HCT116 (cell line): ENCODE data around the gene IKZF3. TPM values are rescaled to one million over a fixed set of nuclear protein-coding genes. Genes with fewer than 3 reads are reported as not detected.

Experiments
- ATAC-seq: fragments of 200-7000 bp; cut with Tn5 transposase; 2 replicates; pipeline ENCODE4 v1.9.1; 2020; ENCODE audit warnings: mild to moderate bottlenecking, moderate library complexity
- BruUV-seq: library from RNA; stranded (reverse); fragments of 400-500 nt; replicated peaks from 2 replicates; lab custom pipeline; 2021; lab: Mats Ljungman, UMichigan
- CTCF ChIA-PET: fragments of 300-600 bp; sonication (Branson Sonifier 250); formaldehyde crosslinking; loops from one replicate; lab custom pipeline; 2021; ENCODE audit warnings: antibody characterized with exemption; lab: Charles Lee
- POLR2A ChIA-PET: fragments of 300-600, 350-600 bp; sonication (Branson Sonifier 250); formaldehyde crosslinking; loops from one replicate; lab custom pipeline; 2021; ENCODE audit warnings: antibody characterized with exemption; lab: Charles Lee
- RAD21 ChIA-PET, 2 experiments: fragments of 300-600 bp; sonication (Branson Sonifier 250); formaldehyde crosslinking; loops; one replicate each; lab custom pipeline; 2023; ENCODE audit warnings: low total read pairs in 2 of 2; ENCODE audit not compliant: uncharacterized antibody in 2 of 2, unreplicated experiment in 2 of 2, low non-redundant PET in 1 of 2; lab: Charles Lee
- DNase-seq: peaks from one replicate; pipeline ENCODE4 v3.0.0-alpha.2; 2010; ENCODE audit warnings: low read depth, low spot score
- H2AFZ ChIP-seq: fragments of 200-600 bp; shearing (Covaris generic), sonication (generic); 2 replicates; pipeline ENCODE4 v1.6.1; 2017; ENCODE audit warnings: low read depth, mixed run types, mixed read lengths, antibody characterized with exemption, low read length; ENCODE audit not compliant: poor library complexity, severe bottlenecking
- H3K27ac ChIP-seq: 2 replicates; pipeline ENCODE4 v1.5.1; 2012; ENCODE audit warnings: low read depth, low read length
- H3K27me3 ChIP-seq: fragments of 200-600 bp; sonication (generic); 2 replicates; pipeline ENCODE4 v1.6.1; 2016; ENCODE audit warnings: mixed run types, low read length, mixed read lengths; ENCODE audit not compliant: insufficient read depth
- H3K36me3 ChIP-seq, 2 experiments: fragments of 200-500 bp in 1 of 2; fragments of 200-600 bp in 1 of 2; sonication (Bioruptor generic) in 1 of 2; sonication (generic) in 1 of 2; 2 replicates each; pipeline versions ENCODE4 v1.5.1 to v1.6.1; 2014 to 2016; ENCODE audit warnings: low read length in 2 of 2, inconsistent platforms in 1 of 2, mixed read lengths in 1 of 2, mixed run types in 1 of 2; ENCODE audit not compliant: insufficient read depth in 2 of 2, control insufficient read depth in 1 of 2
- H3K4me1 ChIP-seq, 2 experiments: fragments of 200-600 bp in 1 of 2; sonication (generic) in 1 of 2; 2 replicates each; pipeline versions ENCODE4 v1.5.1 to v1.6.1; 2012 to 2017; ENCODE audit warnings: low read length in 2 of 2, inconsistent platforms in 1 of 2, mild to moderate bottlenecking in 1 of 2, mixed read lengths in 1 of 2, mixed run types in 1 of 2, moderate library complexity in 1 of 2; ENCODE audit not compliant: insufficient read depth in 2 of 2, control insufficient read depth in 1 of 2
- H3K4me2 ChIP-seq: fragments of 200-600 bp; sonication (generic); 2 replicates; pipeline ENCODE4 v1.6.1; 2017; ENCODE audit warnings: mixed run types, low read length, mixed read lengths
- H3K4me3 ChIP-seq, 2 experiments: fragments of 200-600 bp in 1 of 2; sonication (generic) in 1 of 2; replicated peaks in 1 of 2; 2 replicates each; pipeline ENCODE4 v1.5.1; 2011 to 2016; ENCODE audit warnings: low read length in 2 of 2, control low read depth in 1 of 2, low read depth in 1 of 2, mild to moderate bottlenecking in 1 of 2, mixed read lengths in 1 of 2, mixed run types in 1 of 2
- H3K79me2 ChIP-seq: fragments of 200-600 bp; sonication (generic); 2 replicates; pipeline ENCODE4 v1.6.1; 2017; ENCODE audit warnings: mild to moderate bottlenecking, mixed run types, low read length, moderate library complexity, mixed read lengths; ENCODE audit not compliant: insufficient read depth
- H3K9ac ChIP-seq: fragments of 200-600 bp; sonication (generic); 2 replicates; pipeline ENCODE4 v1.6.1; 2016; ENCODE audit warnings: low read length, mixed read lengths
- H3K9me2 ChIP-seq: fragments of 200-600 bp; sonication (generic), shearing (Covaris generic); 2 replicates; pipeline ENCODE4 v1.6.1; 2017; ENCODE audit warnings: mixed run types, mild to moderate bottlenecking, moderate library complexity; ENCODE audit not compliant: insufficient read depth
- H3K9me3 ChIP-seq, 2 experiments: fragments of 200-500 bp in 1 of 2; fragments of 200-600 bp in 1 of 2; sonication (Bioruptor generic) in 1 of 2; sonication (generic) in 1 of 2; 2 replicates each; pipeline ENCODE4 v1.6.1; 2014 to 2017; ENCODE audit warnings: low read length in 2 of 2, mixed read lengths in 2 of 2, inconsistent platforms in 1 of 2, low read depth in 1 of 2, mild to moderate bottlenecking in 1 of 2, mixed run types in 1 of 2, moderate library complexity in 1 of 2; ENCODE audit not compliant: control insufficient read depth in 1 of 2, insufficient read depth in 1 of 2
- H4K20me1 ChIP-seq: fragments of 200-600 bp; sonication (generic), shearing (Covaris generic); 2 replicates; pipeline ENCODE4 v1.6.1; 2017; ENCODE audit warnings: mixed run types, mild to moderate bottlenecking, moderate library complexity; ENCODE audit not compliant: insufficient read depth
- CEBPB ChIP-seq: IDR thresholded peaks from 2 replicates; pipeline ENCODE4 v1.6.1; 2012; ENCODE audit warnings: low read depth
- EZH2phosphoT487 ChIP-seq: fragments of 200-600 bp; IDR thresholded peaks from 2 replicates; pipeline ENCODE4 v1.6.1; 2018; ENCODE audit warnings: antibody characterized with exemption, borderline replicate concordance
- JUND ChIP-seq: IDR thresholded peaks from 2 replicates; pipeline ENCODE4 v1.6.1; 2012
- POLR2AphosphoS5 ChIP-seq: IDR thresholded peaks from 2 replicates; pipeline ENCODE4 v1.6.1; 2011; ENCODE audit warnings: mild to moderate bottlenecking, low read depth, low read length, moderate library complexity
- RAD21 ChIP-seq: IDR thresholded peaks from 2 replicates; pipeline ENCODE4 v1.6.1; 2012; ENCODE audit warnings: low read depth, mild to moderate bottlenecking
- SP1 ChIP-seq: IDR thresholded peaks from 2 replicates; pipeline ENCODE4 v1.6.1; 2012; ENCODE audit warnings: low read depth
- intact Hi-C: fragments of 100-400 bp; cut with micrococcal nuclease; formaldehyde crosslinking; loops from 2 replicates; pipeline ENCODE4 v1.10.0; 2022
- total RNA-seq: library from RNA; stranded (reverse); gene quantifications from one replicate; pipeline ENCODE4 v1.2.1, GENCODE V29; 2021; ENCODE audit not compliant: unreplicated experiment
- TF ChIP-seq, protein P1 (sequence below): IDR thresholded peaks from 2 replicates; pipeline ENCODE4 v1.6.1; 2012
- TF ChIP-seq, protein P2 (sequence below): IDR thresholded peaks from 2 replicates; pipeline ENCODE4 v1.6.1; 2011; ENCODE audit warnings: mild to moderate bottlenecking, low read length, moderate library complexity; ENCODE audit not compliant: insufficient replicate concordance; ENCODE audit errors: extremely low read depth
- TF ChIP-seq, protein P3 (sequence below): IDR thresholded peaks from 2 replicates; pipeline ENCODE4 v1.6.1; 2012

Gene IKZF3
- total RNA-seq, 1 experiment from 2014 or later, result 0.30 TPM

DNA sequence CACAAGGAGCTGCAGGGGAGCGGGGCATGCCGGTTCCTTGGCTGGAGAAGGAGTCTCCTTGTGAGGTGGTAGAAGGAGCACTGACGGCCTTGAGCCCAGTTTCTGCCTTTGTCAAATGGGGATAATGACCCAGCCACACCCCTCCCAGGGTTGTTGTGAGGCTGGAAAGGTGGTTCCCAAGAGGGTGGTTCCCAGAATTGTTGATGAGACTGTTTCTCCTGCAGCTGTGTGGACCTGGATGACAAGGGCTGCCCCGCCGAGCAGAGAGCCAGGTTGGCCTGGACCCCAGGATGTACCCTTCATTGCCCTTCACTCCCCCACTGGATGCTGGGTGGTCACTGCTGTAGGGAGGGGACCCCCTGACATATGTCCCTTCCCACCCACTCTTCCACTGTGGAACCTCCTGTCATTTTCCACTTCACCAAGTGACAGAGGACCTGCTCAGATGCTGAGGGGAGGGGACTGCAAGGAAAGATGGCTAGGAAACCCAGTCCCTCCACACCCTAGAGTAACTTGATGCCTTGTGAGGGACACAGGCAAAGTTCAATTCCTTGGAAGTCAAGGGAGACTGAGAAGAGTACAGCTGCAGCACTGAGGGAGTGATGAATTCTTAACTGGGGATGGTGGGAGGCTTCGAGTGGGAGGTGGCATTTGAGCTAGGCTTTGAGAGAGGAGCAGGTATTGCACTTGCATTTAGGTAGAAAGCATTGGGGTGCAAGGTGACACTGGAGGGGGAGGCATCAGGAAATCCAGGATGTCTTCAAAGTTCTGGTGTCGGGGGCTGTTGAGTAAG lies 144.4 kb downstream of the IKZF3 start:
- H2AFZ ChIP-seq, result no peak overlapping the region
- DNase-seq (no peak), ATAC-seq (no peak)
- no peaks in the 10 kb centered on the region for H3K79me2 ChIP-seq
- no TSS peak for BruUV-seq
- peaks cover 2 to 13% of the 10 kb centered on the region in 2 experiments; a peak in 2 of 4 replicates for H3K36me3 ChIP-seq
- H3K27ac ChIP-seq, result no peak overlapping the region
- no peak overlapping the region for H3K9ac ChIP-seq
- RAD21 ChIA-PET, result no interaction called here
- POLR2A ChIA-PET, result interaction anchor here (1.3 kb wide), 1 partner anchor 20 kb away, joined by 6 read pairs; the partner anchor contains the start of gene ERBB2
- CTCF ChIA-PET, result interaction anchor here (0.7 to 2.2 kb wide), 4 partner anchors 10 to 98 kb away, joined by 3 to 27 read pairs (median 6); partner anchors contain the start of genes ERBB2 and MIEN1
- no peaks in the 10 kb centered on the region for H4K20me1 ChIP-seq
- no peaks in the 10 kb centered on the region for H3K9me2 ChIP-seq
- peaks cover 3 to 9% of the 10 kb centered on the region in 2 experiments; a peak in 2 of 4 replicates for H3K4me1 ChIP-seq
- H3K9me3 ChIP-seq, result no peaks in the 10 kb centered on the region
- no peak overlapping the region for H3K4me3 ChIP-seq
- no peaks in the 10 kb centered on the region for H3K27me3 ChIP-seq
- intact Hi-C loops, result no loop called here
- H3K4me2 ChIP-seq, result no peak overlapping the region
- TF ChIP-seq, protein P1, sequence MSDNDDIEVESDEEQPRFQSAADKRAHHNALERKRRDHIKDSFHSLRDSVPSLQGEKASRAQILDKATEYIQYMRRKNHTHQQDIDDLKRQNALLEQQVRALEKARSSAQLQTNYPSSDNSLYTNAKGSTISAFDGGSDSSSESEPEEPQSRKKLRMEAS, result no peak
- TF ChIP-seq EZH2phosphoT487 (no peak), SP1 (no peak), CEBPB (no peak), RAD21 (no peak), JUND (no peak), POLR2AphosphoS5 (no peak)
- TF ChIP-seq, protein P2, sequence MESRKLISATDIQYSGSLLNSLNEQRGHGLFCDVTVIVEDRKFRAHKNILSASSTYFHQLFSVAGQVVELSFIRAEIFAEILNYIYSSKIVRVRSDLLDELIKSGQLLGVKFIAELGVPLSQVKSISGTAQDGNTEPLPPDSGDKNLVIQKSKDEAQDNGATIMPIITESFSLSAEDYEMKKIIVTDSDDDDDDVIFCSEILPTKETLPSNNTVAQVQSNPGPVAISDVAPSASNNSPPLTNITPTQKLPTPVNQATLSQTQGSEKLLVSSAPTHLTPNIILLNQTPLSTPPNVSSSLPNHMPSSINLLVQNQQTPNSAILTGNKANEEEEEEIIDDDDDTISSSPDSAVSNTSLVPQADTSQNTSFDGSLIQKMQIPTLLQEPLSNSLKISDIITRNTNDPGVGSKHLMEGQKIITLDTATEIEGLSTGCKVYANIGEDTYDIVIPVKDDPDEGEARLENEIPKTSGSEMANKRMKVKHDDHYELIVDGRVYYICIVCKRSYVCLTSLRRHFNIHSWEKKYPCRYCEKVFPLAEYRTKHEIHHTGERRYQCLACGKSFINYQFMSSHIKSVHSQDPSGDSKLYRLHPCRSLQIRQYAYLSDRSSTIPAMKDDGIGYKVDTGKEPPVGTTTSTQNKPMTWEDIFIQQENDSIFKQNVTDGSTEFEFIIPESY, result no peak
- TF ChIP-seq, protein P3, sequence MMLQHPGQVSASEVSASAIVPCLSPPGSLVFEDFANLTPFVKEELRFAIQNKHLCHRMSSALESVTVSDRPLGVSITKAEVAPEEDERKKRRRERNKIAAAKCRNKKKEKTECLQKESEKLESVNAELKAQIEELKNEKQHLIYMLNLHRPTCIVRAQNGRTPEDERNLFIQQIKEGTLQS, result no peak
